Liver (tissue), 5 donors: Measurements from ENCODE around the gene CD37. TPM values are rescaled to one million over a fixed set of nuclear protein-coding genes. Genes with fewer than 3 reads are reported as not detected.

Source experiments
- polyA plus RNA-seq, 2 donors: library from polyadenylated mRNA; stranded (reverse) in 1 of 2; unstranded in 1 of 2; fragments of 200-250 nt in 1 of 2; fragments of >200 nt in 1 of 2; fragmentation: Nextera tagmentation in 1 of 2; extraction: Ambion mirVana in 1 of 2; gene quantifications; one replicate each; pipeline versions ENCODE4 v1.2.1 to v1.2.3, GENCODE V29; 2013 to 2015
- small RNA-seq: library from RNA; depleted of rRNA; stranded (forward); fragments of <200 nt; gene quantifications from one replicate; pipeline ENCODE3, GENCODE V24; 2014
- total RNA-seq, 2 donors: library from RNA; depleted of rRNA; stranded (reverse); fragments of >200 nt; gene quantifications; one replicate each; pipeline ENCODE4 v1.2.3, GENCODE V29; 2014
- donor health status: healthy.
- donor health status: healthy.
- donor health status: healthy.

The CD37 gene
- total and polyA plus RNA-seq, 4 donors = 2.9 to 9.6 (median 3.9) TPM

Small RNA genes within 50 kb of the gene (small RNA-seq; reads per million reads assigned to genes)
- gene MIR4324 = not detected

Other genes with a start within 250 kb of the CD37 start
- 100 to 1,000 TPM; 118 to 166 TPM for gene SNRNP70, start 250.0 kb upstream of the CD37 start, total RNA-seq
- gene SNRNP70, start 250.0 kb upstream of the CD37 start, polyA plus RNA-seq = 10 to 100 TPM; 34.2 to 71.6 TPM
- 1 to 10 TPM; 2.2 to 3.8 TPM for gene LIN7B, start 221.0 kb upstream of the CD37 start, total RNA-seq
- gene LIN7B, start 221.0 kb upstream of the CD37 start, polyA plus RNA-seq = 1 to 10 TPM; 2.7 to 3.0 TPM
- gene C19orf73, start 216.3 kb upstream of the CD37 start, total RNA-seq = 1 to 10 TPM in 1 of 2 donors, under 1 TPM in 1; 0.56 to 1.4 TPM
- gene C19orf73, start 216.3 kb upstream of the CD37 start, polyA plus RNA-seq = 1 to 10 TPM; 1.9 to 2.1 TPM
- gene PPFIA3, start 215.9 kb upstream of the CD37 start, total RNA-seq = 1 to 10 TPM; 1.5 to 2.1 TPM
- gene PPFIA3, start 215.9 kb upstream of the CD37 start, polyA plus RNA-seq = 1 to 10 TPM; 2.6 to 4.6 TPM
- 1 to 10 TPM; 1.2 TPM for gene HRC, start 180.0 kb upstream of the CD37 start, total RNA-seq
- under 1 TPM; 0.25 to 0.51 TPM for gene HRC, start 180.0 kb upstream of the CD37 start, polyA plus RNA-seq
- 10 to 100 TPM in 1 of 2 donors, 1 to 10 TPM in 1; 8.1 to 11.0 TPM for gene TRPM4, start 177.6 kb upstream of the CD37 start, total RNA-seq
- gene TRPM4, start 177.6 kb upstream of the CD37 start, polyA plus RNA-seq = 10 to 100 TPM; 15.4 to 31.2 TPM
- gene SLC6A16, start 10.2 kb upstream of the CD37 start, total RNA-seq = 1 to 10 TPM in 1 of 2 donors, under 1 TPM in 1; 0.19 to 1.2 TPM
- 1 to 10 TPM; 1.8 to 2.7 TPM for gene SLC6A16, start 10.2 kb upstream of the CD37 start, polyA plus RNA-seq
- 1 to 10 TPM; 3.3 to 8.1 TPM for gene TEAD2, start 27.0 kb downstream of the CD37 start, total RNA-seq
- gene TEAD2, start 27.0 kb downstream of the CD37 start, polyA plus RNA-seq = 1 to 10 TPM; 3.6 to 5.2 TPM
- gene DKKL1, start 28.5 kb downstream of the CD37 start, total RNA-seq = under 1 TPM in 1 of 2 donors, not detected in 1; 0.14 TPM
- gene DKKL1, start 28.5 kb downstream of the CD37 start, polyA plus RNA-seq = under 1 TPM in 1 of 2 donors, not detected in 1; 0.16 TPM
- gene KASH5, start 52.8 kb downstream of the CD37 start, total RNA-seq = not detected
- gene KASH5, start 52.8 kb downstream of the CD37 start, polyA plus RNA-seq = not detected
- not detected for gene PTH2, start 88.0 kb downstream of the CD37 start, total RNA-seq
- gene PTH2, start 88.0 kb downstream of the CD37 start, polyA plus RNA-seq = not detected
- not detected for gene GFY, start 90.0 kb downstream of the CD37 start, total RNA-seq
- not detected for gene GFY, start 90.0 kb downstream of the CD37 start, polyA plus RNA-seq
- under 1 TPM in 1 of 2 donors, not detected in 1; 0.08 TPM for gene SLC17A7, start 106.1 kb downstream of the CD37 start, total RNA-seq
- gene SLC17A7, start 106.1 kb downstream of the CD37 start, polyA plus RNA-seq = under 1 TPM in 1 of 2 donors, not detected in 1; 0.06 TPM
- gene PIH1D1, start 116.4 kb downstream of the CD37 start, total RNA-seq = 10 to 100 TPM; 48.6 to 59.4 TPM
- gene PIH1D1, start 116.4 kb downstream of the CD37 start, polyA plus RNA-seq = 10 to 100 TPM; 41.4 to 45.8 TPM
- gene ALDH16A1, start 117.8 kb downstream of the CD37 start, total RNA-seq = 10 to 100 TPM; 21.3 to 35.8 TPM
- gene ALDH16A1, start 117.8 kb downstream of the CD37 start, polyA plus RNA-seq = 10 to 100 TPM in 1 of 2 donors, 1 to 10 TPM in 1; 5.2 to 21.8 TPM
- gene FLT3LG, start 138.8 kb downstream of the CD37 start, total RNA-seq = 1 to 10 TPM in 1 of 2 donors, under 1 TPM in 1; 0.65 to 1.8 TPM
- 1 to 10 TPM; 2.5 to 4.3 TPM for gene FLT3LG, start 138.8 kb downstream of the CD37 start, polyA plus RNA-seq
- gene RPL13A, start 152.2 kb downstream of the CD37 start, total RNA-seq = 1,000 to 10,000 TPM in 1 of 2 donors, 100 to 1,000 TPM in 1; 444 to 1,553 TPM
- 1,000 to 10,000 TPM in 1 of 2 donors, 100 to 1,000 TPM in 1; 472 to 1,021 TPM for gene RPL13A, start 152.2 kb downstream of the CD37 start, polyA plus RNA-seq
- gene RPS11, start 161.0 kb downstream of the CD37 start, total RNA-seq = 1,000 to 10,000 TPM in 1 of 2 donors, 100 to 1,000 TPM in 1; 985 to 1,212 TPM
- gene RPS11, start 161.0 kb downstream of the CD37 start, polyA plus RNA-seq = 1,000 to 10,000 TPM in 1 of 2 donors, 100 to 1,000 TPM in 1; 514 to 1,329 TPM
- gene FCGRT, start 177.3 kb downstream of the CD37 start, total RNA-seq = 100 to 1,000 TPM; 123 to 146 TPM
- 100 to 1,000 TPM; 237 TPM for gene FCGRT, start 177.3 kb downstream of the CD37 start, polyA plus RNA-seq
- gene RCN3, start 192.6 kb downstream of the CD37 start, total RNA-seq = 1 to 10 TPM; 4.9 to 9.8 TPM
- gene RCN3, start 192.6 kb downstream of the CD37 start, polyA plus RNA-seq = 1 to 10 TPM; 5.8 to 8.2 TPM
- 10 to 100 TPM; 19.3 to 33.3 TPM for gene NOSIP, start 245.2 kb downstream of the CD37 start, total RNA-seq
- 10 to 100 TPM; 27.7 to 45.2 TPM for gene NOSIP, start 245.2 kb downstream of the CD37 start, polyA plus RNA-seq
- gene PRRG2, start 245.9 kb downstream of the CD37 start, total RNA-seq = 1 to 10 TPM; 1.1 to 1.4 TPM
- 1 to 10 TPM; 2.8 TPM for gene PRRG2, start 245.9 kb downstream of the CD37 start, polyA plus RNA-seq